A549 (cell line): ENCODE measurements around the gene SCYGR1. TPM values are rescaled to one million over a fixed set of nuclear protein-coding genes. Genes with fewer than 3 reads are reported as not detected.

Experiments used
- ATAC-seq, 2 experiments: fragments of 200-7000 bp in 1 of 2; fragments of >200 bp in 1 of 2; cut with Nextera tagmentation in 1 of 2; cut with Tn5 transposase in 1 of 2; 3 replicates each; pipeline versions ENCODE4 v1.8.0 to v1.9.1; 2018 to 2020; ENCODE audit warnings: mild to moderate bottlenecking in 1 of 2, moderate library complexity in 1 of 2
- CTCF ChIA-PET: fragments of 300-600 bp; sonication (Branson Sonifier 250); formaldehyde crosslinking; extraction: SDS; loops from one replicate; lab custom pipeline; 2021; ENCODE audit warnings: antibody characterized with exemption, inconsistent platforms; lab: Yijun Ruan, JAX
- POLR2A ChIA-PET: fragments of 350-600 bp; formaldehyde crosslinking; extraction: SDS; loops from one replicate; lab custom pipeline; 2021; ENCODE audit warnings: antibody characterized with exemption, inconsistent platforms; lab: Yijun Ruan, JAX
- DNase-seq, 2 experiments: peaks; one replicate each; pipeline versions ENCODE4 v3.0.0 to v3.0.0-alpha.2; 2011 to 2016; ENCODE audit warnings: low read depth in 1 of 2, low spot score in 1 of 2
- FAIRE-seq: peaks from 2 replicates; lab custom pipeline; 2011; peaks lifted over from hg19 to GRCh38; lab: Jason Lieb, UNC
- H3K27ac ChIP-seq, 2 experiments: fragments of >200 bp; sonication (Bioruptor Twin); formaldehyde crosslinking; 3 replicates each; pipeline ENCODE4 v1.5.1; 2016 to 2017
- H3K4me1 ChIP-seq: fragments of >200 bp; sonication (Bioruptor Twin); formaldehyde crosslinking; 3 replicates; pipeline ENCODE4 v1.6.1; 2016
- H3K4me2 ChIP-seq: fragments of >200 bp; sonication (Bioruptor Twin); formaldehyde crosslinking; 3 replicates; pipeline ENCODE4 v1.6.1; 2016
- H3K4me3 ChIP-seq: fragments of >200 bp; sonication (Bioruptor Twin); formaldehyde crosslinking; 3 replicates; pipeline ENCODE4 v1.5.1; 2016
- H3K9me3 ChIP-seq: fragments of >200 bp; sonication (Bioruptor Twin); formaldehyde crosslinking; 3 replicates; pipeline ENCODE4 v1.6.1; 2016
- CEBPB ChIP-seq, 2 experiments: fragments of >200 bp in 1 of 2; sonication (Bioruptor Twin) in 1 of 2; formaldehyde crosslinking in 1 of 2; IDR thresholded peaks; 2 replicates each; pipeline ENCODE4 v1.6.1; 2012 to 2016
- CHD2 ChIP-seq: fragments of 150-350 bp; IDR thresholded peaks from 2 replicates; pipeline ENCODE4 v1.6.1; 2014; ENCODE audit warnings: low read length; ENCODE audit not compliant: partially characterized antibody
- EHF ChIP-seq: fragments of 250-450 bp; sonication (Bioruptor Pico); IDR thresholded peaks from 2 replicates; pipeline ENCODE4 v1.5.0; 2020; ENCODE audit warnings: mild to moderate bottlenecking
- EHMT2 ChIP-seq: fragments of 200-600 bp; sonication (generic); IDR thresholded peaks from 2 replicates; pipeline ENCODE4 v1.6.1; 2016; ENCODE audit warnings: antibody characterized with exemption, low read depth, mild to moderate bottlenecking, moderate library complexity
- EP300 ChIP-seq, 2 experiments: fragments of >200 bp; sonication (Bioruptor Twin); formaldehyde crosslinking; IDR thresholded peaks; 2 replicates in 1 of 2; 3 replicates in 1 of 2; pipeline ENCODE4 v1.6.1; 2016 to 2017
- ESRRA ChIP-seq: fragments of 150-350 bp; IDR thresholded peaks from 2 replicates; pipeline ENCODE4 v1.6.1; 2014; ENCODE audit warnings: mild to moderate bottlenecking, low read length, borderline replicate concordance
- FOSL2 ChIP-seq, 2 experiments: fragments of 450-650 bp in 1 of 2; fragments of >200 bp in 1 of 2; sonication (Bioruptor Twin) in 1 of 2; formaldehyde crosslinking; IDR thresholded peaks; 2 replicates each; pipeline versions ENCODE4 v1.5.0 to v1.6.1; 2016 to 2020; ENCODE audit warnings: mild to moderate bottlenecking in 1 of 2, moderate library complexity in 1 of 2
- HEYL ChIP-seq: fragments of 250-450 bp; sonication (Bioruptor Pico); IDR thresholded peaks from 2 replicates; pipeline ENCODE4 v1.8.0; 2021; ENCODE audit warnings: mild to moderate bottlenecking, moderate library complexity
- HOXB13 ChIP-seq: fragments of 250-450 bp; sonication (Bioruptor Pico); IDR thresholded peaks from 2 replicates; pipeline ENCODE4 v1.5.0; 2020; ENCODE audit warnings: low read depth, mild to moderate bottlenecking, moderate library complexity
- HOXB5 ChIP-seq: fragments of 250-450 bp; sonication (Bioruptor Pico); IDR thresholded peaks from 2 replicates; pipeline ENCODE4 v1.5.0; 2020; ENCODE audit warnings: mild to moderate bottlenecking, moderate library complexity
- JUN ChIP-seq, 2 experiments: fragments of >200 bp; sonication (Bioruptor Twin); formaldehyde crosslinking; IDR thresholded peaks; 2 replicates in 1 of 2; 3 replicates in 1 of 2; pipeline ENCODE4 v1.6.1; 2016 to 2017
- JUNB ChIP-seq: fragments of >200 bp; sonication (Bioruptor Twin); formaldehyde crosslinking; IDR thresholded peaks from 2 replicates; pipeline ENCODE4 v1.6.1; 2016
- MYC ChIP-seq: IDR thresholded peaks from 2 replicates; pipeline ENCODE4 v1.6.1; 2012; ENCODE audit warnings: mild to moderate bottlenecking, inconsistent platforms, low read length, improper control_type of control experiment, borderline replicate concordance
- NFE2L2 ChIP-seq: fragments of 150-350 bp; conservative IDR thresholded peaks from 2 replicates; pipeline ENCODE4 v1.6.1; 2014; ENCODE audit warnings: low read length
- NPAS2 ChIP-seq: fragments of 250-450 bp; sonication (Bioruptor Pico); IDR thresholded peaks from 2 replicates; pipeline ENCODE4 v1.8.0; 2022; ENCODE audit warnings: mild to moderate bottlenecking, moderate library complexity, borderline replicate concordance
- POLR2A ChIP-seq: IDR thresholded peaks from 2 replicates; pipeline ENCODE4 v1.6.1; 2012; ENCODE audit warnings: mild to moderate bottlenecking, low read length
- RCOR1 ChIP-seq: fragments of 150-350 bp; IDR thresholded peaks from 2 replicates; pipeline ENCODE4 v1.6.1; 2014; ENCODE audit warnings: antibody characterized with exemption, low read length, low read depth
- RFX5 ChIP-seq: fragments of 450-650 bp; IDR thresholded peaks from 2 replicates; pipeline ENCODE4 v1.7.1; 2014; ENCODE audit warnings: antibody characterized with exemption, mild to moderate bottlenecking, moderate library complexity
- SMC3 ChIP-seq: fragments of >200 bp; sonication (Bioruptor Twin); formaldehyde crosslinking; IDR thresholded peaks from 3 replicates; pipeline ENCODE4 v1.6.1; 2018; ENCODE audit warnings: inconsistent platforms
- ZSCAN20 ChIP-seq: fragments of 250-450 bp; sonication (Bioruptor Pico); IDR thresholded peaks from 2 replicates; pipeline ENCODE4 v1.8.0; 2022; ENCODE audit warnings: mild to moderate bottlenecking, moderate library complexity
- WGBS: methylation state at CpG from one replicate; pipeline ENCODE4 v1.1.6; 2017; ENCODE audit errors: missing lambda C conversion rate; 5-methylcytosine and 5-hydroxymethylcytosine counted together
- polyA plus RNA-seq, 4 experiments: library from polyadenylated mRNA; depleted of rRNA in 3 of 4; stranded (reverse); fragments of >200 nt; fragmentation: RNase III in 1 of 4; extraction: RNeasy Plus Mini Kit Qiagen cat#74134 plus additional on column Dnase treatment in 1 of 4; gene quantifications; 2 replicates in 3 of 4; 3 replicates in 1 of 4; pipeline ENCODE4 v1.2.3, GENCODE V29; 2011 to 2017
- TF ChIP-seq, protein P1 (sequence below): fragments of >200 bp; sonication (Bioruptor Twin); formaldehyde crosslinking; IDR thresholded peaks from 3 replicates; pipeline ENCODE4 v1.6.1; 2016
- TF ChIP-seq, protein P2 (sequence below): fragments of >200 bp; sonication (Bioruptor Twin); formaldehyde crosslinking; IDR thresholded peaks from 3 replicates; pipeline ENCODE4 v1.5.1; 2016
- TF ChIP-seq, protein P3 (sequence below): fragments of >200 bp; sonication (Bioruptor Twin); formaldehyde crosslinking; IDR thresholded peaks from 2 replicates; pipeline ENCODE4 v1.6.1; 2016
- TF ChIP-seq, protein P4 (sequence below): IDR thresholded peaks from 2 replicates; pipeline ENCODE4 v1.6.1; 2012; ENCODE audit warnings: low read depth, borderline replicate concordance

SCYGR1 gene
- polyA plus RNA-seq, 2 of the 4 experiments (the other 2 are of a cell fraction) = not detected

DNA sequence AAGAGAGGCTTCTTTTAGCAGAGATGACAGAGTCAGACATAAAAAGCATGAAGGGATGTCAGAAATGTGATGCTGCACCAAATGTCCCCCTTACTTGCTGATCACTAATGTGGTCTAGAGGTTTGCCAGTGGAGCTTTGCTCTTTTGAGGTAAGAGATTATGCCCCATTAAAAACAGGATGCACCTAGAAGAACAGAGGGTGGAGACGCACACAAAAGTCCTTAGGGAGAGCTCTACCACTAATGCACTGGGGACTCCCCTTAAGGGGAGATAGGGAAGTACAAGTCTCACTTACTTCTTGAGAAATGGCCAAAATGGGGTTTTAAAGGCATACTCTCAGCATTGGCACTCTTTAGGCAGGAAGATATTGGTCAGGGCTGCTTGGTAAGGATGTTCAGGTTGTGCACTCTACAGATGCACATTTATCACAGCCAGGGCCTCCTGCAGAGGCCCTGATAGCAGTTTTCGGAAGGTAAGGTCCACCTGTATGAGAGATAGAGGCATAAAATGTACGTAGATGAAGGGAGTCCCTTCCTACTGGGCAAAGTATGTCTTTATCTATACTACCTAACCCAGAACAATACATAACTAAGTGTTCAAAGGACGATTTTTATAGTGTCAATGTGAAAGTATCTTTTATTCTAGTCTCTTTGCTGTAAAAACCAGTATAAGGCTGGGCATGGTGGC is 17.0 kb upstream of the SCYGR1 start:
- H3K27ac ChIP-seq = peak overlapping the region; percentile 88 to 98
- H3K4me3 ChIP-seq = no peak overlapping the region
- no peak overlapping the region for H3K4me2 ChIP-seq
- CTCF ChIA-PET = interaction anchor here (1.0 to 6.1 kb wide), 15 partner anchors 10 to 375 kb away, joined by 3 to 63 read pairs (median 8); partner anchors contain the start of genes AGFG1 and SCYGR1
- ATAC-seq (peak; percentile 4 to 5; a peak in 2 of 6 replicates), DNase-seq (peak; percentile 35 to 65), FAIRE-seq (no peak)
- TF ChIP-seq NFE2L2 (no peak), HOXB13 (CRISPR knock-in tag) (0 out of 2 replicates have a peak, but pooled peaks have one; percentile 20), CEBPB (IDR thresholded peaks at IDR 0.05) (no peak), SMC3 (no peak), RFX5 (no peak), FOSL2 (IDR thresholded peaks at IDR 0.05) (no peak), FOSL2 (CRISPR knock-in tag; IDR thresholded peaks at IDR 0.05) (no peak), MYC (no peak)
- TF ChIP-seq, protein P1, sequence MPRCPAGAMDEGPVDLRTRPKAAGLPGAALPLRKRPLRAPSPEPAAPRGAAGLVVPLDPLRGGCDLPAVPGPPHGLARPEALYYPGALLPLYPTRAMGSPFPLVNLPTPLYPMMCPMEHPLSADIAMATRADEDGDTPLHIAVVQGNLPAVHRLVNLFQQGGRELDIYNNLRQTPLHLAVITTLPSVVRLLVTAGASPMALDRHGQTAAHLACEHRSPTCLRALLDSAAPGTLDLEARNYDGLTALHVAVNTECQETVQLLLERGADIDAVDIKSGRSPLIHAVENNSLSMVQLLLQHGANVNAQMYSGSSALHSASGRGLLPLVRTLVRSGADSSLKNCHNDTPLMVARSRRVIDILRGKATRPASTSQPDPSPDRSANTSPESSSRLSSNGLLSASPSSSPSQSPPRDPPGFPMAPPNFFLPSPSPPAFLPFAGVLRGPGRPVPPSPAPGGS = no peak
- TF ChIP-seq, all 56 proteins: peak for 1
- Histone ChIP-seq H3K4me1 (peaks cover 68% of the 10 kb centered on the region), H3K9me3 (no peaks in the 10 kb centered on the region)
- POLR2A ChIA-PET = interaction anchor here (1.2 kb wide), 1 partner anchor 85 kb away, joined by 3 read pairs; no protein-coding TSS in a partner anchor
- WGBS = 80% methylated on average over 4 of the region's 4 CpGs

DNA sequence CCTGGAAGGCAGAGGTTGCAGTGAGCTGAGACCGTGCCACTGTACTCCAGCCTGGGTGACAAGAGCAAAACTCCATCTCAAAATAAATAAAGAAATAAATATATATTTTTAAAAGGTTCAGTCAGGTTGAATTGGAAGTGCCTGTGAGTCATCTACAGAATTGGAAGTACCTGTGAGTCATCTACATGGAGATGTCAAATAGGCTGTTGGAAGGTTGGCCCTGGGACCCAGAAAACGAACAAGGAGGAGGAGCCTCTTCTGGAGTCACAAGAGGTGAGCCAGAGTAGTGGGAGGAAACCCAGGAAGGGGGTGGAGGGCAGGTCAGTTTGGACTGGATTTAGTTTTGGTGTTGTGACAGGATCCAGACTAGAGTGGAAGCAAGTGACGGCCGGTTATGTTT is 15.2 kb upstream of the SCYGR1 start:
- FAIRE-seq (no peak), ATAC-seq (no peak), DNase-seq (peak in 1 of 2 experiments; percentile 78)
- POLR2A ChIA-PET = no interaction called here
- Histone ChIP-seq H3K4me2 (no peak overlapping the region), H3K4me1 (peaks cover 73% of the 10 kb centered on the region), H3K27ac (peak overlapping the region; percentile 26 to 88), H3K4me3 (no peak overlapping the region), H3K9me3 (no peaks in the 10 kb centered on the region)
- CTCF ChIA-PET = no interaction called here
- no peak for TF ChIP-seq FOSL2 (IDR thresholded peaks at IDR 0.05)
- peak; percentile 82 for TF ChIP-seq FOSL2 (CRISPR knock-in tag; IDR thresholded peaks at IDR 0.05)
- no peak for TF ChIP-seq RCOR1
- whole genome bisulfite sequencing = 49% methylated on average over 4 of the region's 4 CpGs

DNA sequence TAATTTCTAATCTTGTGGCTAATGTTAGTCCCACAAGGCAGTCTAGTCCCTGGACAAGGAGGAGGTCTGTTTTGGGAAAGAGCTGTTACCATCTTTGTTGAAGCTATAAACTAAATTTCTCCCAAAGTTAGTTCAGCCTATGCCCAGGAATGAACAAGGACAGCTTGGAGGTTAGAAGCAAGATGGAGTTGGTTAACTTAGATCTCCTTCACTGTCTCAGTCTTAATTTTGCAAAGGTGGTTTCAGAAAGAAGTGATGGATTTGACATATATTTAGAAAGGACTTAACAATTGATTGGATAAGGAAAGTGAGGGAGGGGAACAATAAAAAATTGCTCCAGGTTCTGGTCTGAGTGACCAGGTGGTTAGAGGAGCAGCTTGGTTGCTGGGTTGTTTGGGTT is 14.6 kb upstream of the SCYGR1 start:
- POLR2A ChIA-PET = no interaction called here
- peak overlapping the region; percentile 58 to 88 for H3K27ac ChIP-seq
- TF ChIP-seq HOXB13 (CRISPR knock-in tag) = 0 out of 2 replicates have a peak, but pooled peaks have one; percentile 78
- TF ChIP-seq, protein P1 = no peak
- no peak for TF ChIP-seq JUNB
- 0 out of 2 replicates have a peak, but pooled peaks have one; percentile 56 for TF ChIP-seq EHF (CRISPR knock-in tag)
- TF ChIP-seq, all 56 proteins: peak for 2
- H3K4me2 ChIP-seq = no peak overlapping the region
- H3K4me3 ChIP-seq = no peak overlapping the region
- CTCF ChIA-PET = interaction anchor here (0.9 to 1.3 kb wide), 2 partner anchors 71 to 163 kb away, joined by 3 read pairs; no protein-coding TSS in a partner anchor
- no peak for DNase-seq
- FAIRE-seq = no peak
- no peaks in the 10 kb centered on the region for H3K9me3 ChIP-seq
- H3K4me1 ChIP-seq = peaks cover 66% of the 10 kb centered on the region
- no peak for ATAC-seq

DNA sequence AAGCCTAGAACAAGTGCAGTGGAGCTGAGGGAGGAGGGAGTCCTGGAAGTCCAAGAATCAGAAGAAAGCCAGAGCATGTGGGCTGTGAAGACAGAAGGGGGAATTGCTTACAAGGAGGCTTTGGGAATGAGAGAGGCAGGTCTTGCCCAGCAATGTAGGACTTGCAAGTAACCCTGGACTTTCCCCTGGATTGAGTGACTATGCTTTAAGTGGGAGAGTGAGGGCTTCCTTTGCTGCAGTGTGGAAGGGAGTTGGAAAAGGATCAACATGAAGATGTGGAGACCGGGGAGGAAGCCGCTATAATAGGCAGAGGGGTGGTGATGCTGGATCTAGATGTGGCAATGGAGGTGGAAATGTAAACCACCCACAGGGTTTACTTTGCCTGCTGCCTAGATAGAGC is 13.8 kb upstream of the SCYGR1 start:
- 30% methylated on average over 2 of the region's 2 CpGs for WGBS
- DNase-seq (peak in 1 of 2 experiments; percentile 72), FAIRE-seq (no peak), ATAC-seq (peak in 1 of 2 experiments; percentile 7; a peak in 4 of 6 replicates)
- ChIA-PET POLR2A (no interaction called here), CTCF (interaction anchor here (0.6 to 1.3 kb wide), 4 partner anchors 70 to 162 kb away, joined by 3 to 4 read pairs (median 3); no protein-coding TSS in a partner anchor)
- Histone ChIP-seq H3K4me2 (0 out of 3 replicates have a peak overlapping the region, but pooled peaks have one; percentile 3), H3K4me3 (no peak overlapping the region), H3K27ac (peak overlapping the region; percentile 58 to 88), H3K4me1 (peaks cover 59% of the 10 kb centered on the region), H3K9me3 (no peaks in the 10 kb centered on the region)
- TF ChIP-seq, protein P2, sequence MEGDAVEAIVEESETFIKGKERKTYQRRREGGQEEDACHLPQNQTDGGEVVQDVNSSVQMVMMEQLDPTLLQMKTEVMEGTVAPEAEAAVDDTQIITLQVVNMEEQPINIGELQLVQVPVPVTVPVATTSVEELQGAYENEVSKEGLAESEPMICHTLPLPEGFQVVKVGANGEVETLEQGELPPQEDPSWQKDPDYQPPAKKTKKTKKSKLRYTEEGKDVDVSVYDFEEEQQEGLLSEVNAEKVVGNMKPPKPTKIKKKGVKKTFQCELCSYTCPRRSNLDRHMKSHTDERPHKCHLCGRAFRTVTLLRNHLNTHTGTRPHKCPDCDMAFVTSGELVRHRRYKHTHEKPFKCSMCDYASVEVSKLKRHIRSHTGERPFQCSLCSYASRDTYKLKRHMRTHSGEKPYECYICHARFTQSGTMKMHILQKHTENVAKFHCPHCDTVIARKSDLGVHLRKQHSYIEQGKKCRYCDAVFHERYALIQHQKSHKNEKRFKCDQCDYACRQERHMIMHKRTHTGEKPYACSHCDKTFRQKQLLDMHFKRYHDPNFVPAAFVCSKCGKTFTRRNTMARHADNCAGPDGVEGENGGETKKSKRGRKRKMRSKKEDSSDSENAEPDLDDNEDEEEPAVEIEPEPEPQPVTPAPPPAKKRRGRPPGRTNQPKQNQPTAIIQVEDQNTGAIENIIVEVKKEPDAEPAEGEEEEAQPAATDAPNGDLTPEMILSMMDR = no peak
- TF ChIP-seq MYC (no peak), HEYL (CRISPR knock-in tag) (no peak), EP300 (IDR thresholded peaks at IDR 0.05) (no peak), ESRRA (no peak), NPAS2 (CRISPR knock-in tag) (no peak), POLR2A (no peak), CHD2 (no peak), HOXB5 (CRISPR knock-in tag) (no peak), EHMT2 (no peak), ZSCAN20 (CRISPR knock-in tag) (no peak), JUN (IDR thresholded peaks at IDR 0.05) (no peak; a peak in 1 of 5 replicates)
- TF ChIP-seq, protein P3, sequence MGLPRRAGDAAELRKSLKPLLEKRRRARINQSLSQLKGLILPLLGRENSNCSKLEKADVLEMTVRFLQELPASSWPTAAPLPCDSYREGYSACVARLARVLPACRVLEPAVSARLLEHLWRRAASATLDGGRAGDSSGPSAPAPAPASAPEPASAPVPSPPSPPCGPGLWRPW = no peak
- TF ChIP-seq, protein P4, sequence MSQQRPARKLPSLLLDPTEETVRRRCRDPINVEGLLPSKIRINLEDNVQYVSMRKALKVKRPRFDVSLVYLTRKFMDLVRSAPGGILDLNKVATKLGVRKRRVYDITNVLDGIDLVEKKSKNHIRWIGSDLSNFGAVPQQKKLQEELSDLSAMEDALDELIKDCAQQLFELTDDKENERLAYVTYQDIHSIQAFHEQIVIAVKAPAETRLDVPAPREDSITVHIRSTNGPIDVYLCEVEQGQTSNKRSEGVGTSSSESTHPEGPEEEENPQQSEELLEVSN = no peak
